Tibial nerve (tissue), 4 donors: Measurements from ENCODE around the gene CCM2L. TPM values are rescaled to one million over a fixed set of nuclear protein-coding genes. Genes with fewer than 3 reads are reported as not detected.
"Not testable (repeated sequence)": the region's sequence is repeated elsewhere in the genome, so short reads cannot be mapped to it uniquely, and the experiment has no call there.

ENCODE experiments used
- DNase-seq, 2 donors: peaks; one replicate each; pipeline ENCODE4 v3.0.0-alpha.2; 2019; ENCODE audit warnings: low spot score in 2 of 2
- H3K27ac ChIP-seq, 4 donors: fragments of 200-600 bp; sonication (generic) in 3 of 4; one replicate each; pipeline ENCODE4 v1.5.1; 2017 to 2019; ENCODE audit warnings: mild to moderate bottlenecking in 1 of 4
- H3K27me3 ChIP-seq, 2 donors: fragments of 200-600 bp; sonication (generic) in 1 of 2; one replicate each; pipeline versions ENCODE4 v1.5.1 to v1.6.0; 2017 to 2019
- H3K36me3 ChIP-seq, 3 donors: fragments of 200-600 bp; sonication (generic); one replicate each; pipeline ENCODE4 v1.5.1; 2018 to 2019
- H3K4me1 ChIP-seq, 4 donors: fragments of 200-600 bp; sonication (generic) in 3 of 4; one replicate each; pipeline ENCODE4 v1.5.1; 2017 to 2019
- H3K4me3 ChIP-seq, 4 donors: fragments of 200-600 bp; sonication (generic) in 3 of 4; one replicate each; pipeline ENCODE4 v1.5.1; 2017 to 2019; ENCODE audit warnings: mild to moderate bottlenecking in 1 of 4, moderate library complexity in 1 of 4
- H3K9me3 ChIP-seq, 4 donors: fragments of 200-600 bp; sonication (generic) in 3 of 4; one replicate each; pipeline ENCODE4 v1.5.1; 2017 to 2019
- CTCF ChIP-seq, 5 experiments: fragments of 200-600 bp in 3 of 5; fragments of 450-650 bp in 2 of 5; sonication (generic) in 3 of 5; IDR thresholded peaks; one replicate each; pipeline ENCODE4 v1.5.1; 2016 to 2019; ENCODE audit warnings: antibody characterized with exemption in 5 of 5, mild to moderate bottlenecking in 3 of 5, moderate library complexity in 2 of 5
- EP300 ChIP-seq, 2 donors: sonication (generic); formaldehyde crosslinking; IDR thresholded peaks; one replicate each; pipeline ENCODE4 v1.6.1; 2017; ENCODE audit warnings: antibody characterized with exemption in 2 of 2, mild to moderate bottlenecking in 1 of 2
- POLR2A ChIP-seq, 2 donors: fragments of 450-650 bp; IDR thresholded peaks; one replicate each; pipeline ENCODE4 v1.6.1; 2017; ENCODE audit warnings: antibody characterized with exemption in 2 of 2, mild to moderate bottlenecking in 2 of 2, moderate library complexity in 2 of 2
- WGBS, 2 donors: methylation state at CpG; one replicate each; pipeline ENCODE4 v1.1.5; 2018; 5-methylcytosine and 5-hydroxymethylcytosine counted together
- total RNA-seq, 4 donors: library from RNA; depleted of rRNA; stranded (reverse); fragments of >200 nt; gene quantifications; one replicate each; pipeline ENCODE4 v1.1.0, GENCODE V29; 2016

Gene CCM2L
- total RNA-seq, 4 donors from 2014 or later = 5.4 to 14.2 (median 13.6) TPM

- Histone ChIP-seq H3K4me1 (peaks cover 0 to 12% (median 8%) of the 10 kb centered on the region in 4 donors), H3K36me3 (no peaks in the 10 kb centered on the region), H3K27me3 (peaks cover 0 to 29% of the 10 kb centered on the region in 2 donors), H3K4me3 (no peak overlapping the region), H3K9me3 (no peaks in the 10 kb centered on the region), H3K27ac (no peak overlapping the region)
- WGBS, 2 donors = 38 to 46% methylated on average over 11 to 12 of the region's 12 CpGs
- no peak for DNase-seq
- no peak for TF ChIP-seq EP300 (IDR thresholded peaks at IDR 0.05)
- TF ChIP-seq CTCF (IDR thresholded peaks at IDR 0.05) = no peak
- no peak for TF ChIP-seq POLR2A (IDR thresholded peaks at IDR 0.05)
Observed at GRCh38 chr20:32028647-32029372, 18.6 kb downstream of the CCM2L start.

- no peak for DNase-seq
- TF ChIP-seq EP300 (IDR thresholded peaks at IDR 0.05) (no peak), CTCF (IDR thresholded peaks at IDR 0.05) (no peak)
- H3K9me3 ChIP-seq = no peaks in the 10 kb centered on the region
- WGBS, 2 donors = 80 to 81% methylated on average over 11 of the region's 11 CpGs
- H3K27me3 ChIP-seq = peaks cover 0 to 22% of the 10 kb centered on the region in 2 donors
- no peak overlapping the region for H3K27ac ChIP-seq
- H3K4me1 ChIP-seq = peaks cover 0 to 12% (median 8%) of the 10 kb centered on the region in 4 donors
- H3K4me3 ChIP-seq = no peak overlapping the region
- H3K36me3 ChIP-seq = no peaks in the 10 kb centered on the region
Observed at GRCh38 chr20:32029561-32029960, 19.3 kb downstream of the CCM2L start.

- 19 to 26% methylated on average over 33 to 48 of the region's 59 CpGs for WGBS, 2 donors
- Histone ChIP-seq H3K9me3 (no peaks in the 10 kb centered on the region), H3K36me3 (no peaks in the 10 kb centered on the region), H3K4me3 (peak overlapping the region in 2 of 4 donors; percentile 12 to 31), H3K27ac (no peak overlapping the region), H3K27me3 (peaks cover 0 to 18% of the 10 kb centered on the region in 2 donors), H3K4me1 (peaks cover 0 to 12% (median 8%) of the 10 kb centered on the region in 4 donors)
- TF ChIP-seq POLR2A (IDR thresholded peaks at IDR 0.05) (no peak), EP300 (IDR thresholded peaks at IDR 0.05) (no peak), CTCF (IDR thresholded peaks at IDR 0.05) (peak; percentile 76 to 92 (median 88))
- DNase-seq = peak; percentile 66 to 71
Observed at GRCh38 chr20:32031007-32031958, 21.0 kb downstream of the CCM2L start.

DNA sequence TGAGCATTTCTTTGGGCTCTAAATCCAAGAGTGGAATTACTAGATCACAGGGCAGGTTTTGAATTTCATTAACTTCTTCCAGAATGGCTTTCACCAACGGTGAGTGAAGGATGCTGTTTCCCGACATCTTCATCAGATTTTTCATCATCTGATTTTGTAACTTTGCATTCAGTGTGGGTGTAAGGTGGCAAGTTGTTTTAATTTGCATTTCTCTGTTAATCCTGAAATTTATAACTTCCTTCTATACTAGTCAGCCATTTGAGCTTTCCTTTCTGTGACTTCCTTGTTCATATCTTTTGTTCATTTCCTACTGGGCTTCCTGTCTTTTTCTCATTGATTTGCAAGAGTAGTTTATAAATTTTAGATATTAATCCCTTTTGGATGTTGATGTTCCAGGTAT, 23.1 kb downstream of the CCM2L start:
- H3K27ac ChIP-seq = no peak overlapping the region
- peaks cover 0 to 12% (median 8%) of the 10 kb centered on the region in 4 donors for H3K4me1 ChIP-seq
- TF ChIP-seq EP300 (IDR thresholded peaks at IDR 0.05) = no peak
- no peak for TF ChIP-seq CTCF (IDR thresholded peaks at IDR 0.05)
- TF ChIP-seq POLR2A (IDR thresholded peaks at IDR 0.05) = no peak
- H3K36me3 ChIP-seq = no peaks in the 10 kb centered on the region
- 62 to 63% methylated on average over 2 of the region's 2 CpGs for WGBS, 2 donors
- peaks cover 0 to 18% of the 10 kb centered on the region in 2 donors for H3K27me3 ChIP-seq
- H3K4me3 ChIP-seq = no peak overlapping the region
- no peaks in the 10 kb centered on the region for H3K9me3 ChIP-seq
- DNase-seq = no peak

GRCh38 chr20:32033721-32034120, 23.5 kb downstream of the CCM2L start:
- not testable (repeated sequence) for H3K9me3 ChIP-seq, DNase-seq, H3K4me3 ChIP-seq, H3K27ac ChIP-seq, H3K36me3 ChIP-seq
- WGBS, 2 donors = 86% methylated on average over 3 of the region's 3 CpGs
- peaks cover 0 to 12% (median 8%) of the 10 kb centered on the region in 4 donors for H3K4me1 ChIP-seq
- peaks cover 0 to 20% of the 10 kb centered on the region in 2 donors for H3K27me3 ChIP-seq
